ENCODE data around the gene ABAT. TPM values are rescaled to one million over a fixed set of nuclear protein-coding genes. Genes with fewer than 3 reads are reported as not detected.

Gene ABAT
- total RNA-seq, 1 experiment from 2014 or later = 7.3 TPM

DNA sequence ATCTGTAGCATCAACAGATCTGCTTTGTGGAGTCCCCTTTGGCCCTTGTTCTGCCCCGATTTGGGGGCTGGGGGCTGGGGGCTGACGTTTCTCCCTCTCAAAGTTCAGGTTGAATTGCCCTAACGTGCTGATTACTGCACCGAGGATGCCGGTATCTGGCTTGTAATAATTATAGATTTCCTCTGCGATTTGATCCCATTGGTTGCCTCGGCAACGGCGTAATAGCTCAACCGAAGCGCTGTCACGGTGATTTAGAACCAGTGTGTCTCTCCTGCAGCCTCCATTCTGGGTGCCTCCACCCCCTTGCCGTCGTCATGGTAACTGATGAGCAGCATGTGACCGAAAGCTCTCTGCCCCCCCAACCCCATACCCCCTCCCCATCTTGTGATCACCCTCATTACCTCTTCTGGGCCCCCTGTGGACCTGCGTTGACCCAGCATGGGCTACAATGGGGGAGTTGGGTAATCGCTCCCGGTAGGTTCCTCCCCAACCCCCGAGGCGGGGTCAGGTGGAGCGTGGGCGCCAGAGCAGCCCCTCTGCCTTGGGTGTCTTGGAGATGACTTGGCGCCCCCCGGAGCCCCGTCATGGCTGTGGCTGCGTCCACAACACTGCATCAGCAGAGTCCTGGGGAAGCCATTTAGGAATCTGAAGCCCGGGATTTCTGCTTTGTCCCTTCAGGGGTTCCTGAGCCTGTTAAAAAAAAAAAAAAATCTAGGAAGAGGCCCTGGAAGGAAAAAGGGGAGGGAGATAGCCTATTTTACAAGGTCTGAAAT, 38.4 kb downstream of the ABAT start:
- Histone ChIP-seq H2AFZ (ENCODE audit: low read length) (no peak overlapping the region), H3K27ac (ENCODE audit: insufficient read length, low read depth, low read length) (no peak overlapping the region)
- no peak overlapping the region; a peak in 1 of 7 replicates for H3K27ac Mint-ChIP-seq

More for the DNA sequence above, 38.4 kb downstream of the ABAT start:
- peak overlapping the region; percentile 89 for H3K14ac ChIP-seq (ENCODE audit: insufficient read depth, low read length)
- no peak overlapping the region for H2BK15ac ChIP-seq (ENCODE audit: low read depth, low read length)
- Mint-ChIP-seq H3K4me3 (peak overlapping the region; percentile 31 to 77; a peak in 4 of 5 replicates), H3K27me3 (ENCODE audit: low read depth) (peaks cover 6% of the 10 kb centered on the region), H3K36me3 (ENCODE audit: insufficient read depth in 1 of 3, low read depth in 3 of 3) (no peaks in the 10 kb centered on the region; a peak in 1 of 7 replicates), H3K9me3 (no peaks in the 10 kb centered on the region; a peak in 1 of 5 replicates), H3K4me1 (peaks cover 17 to 26% of the 10 kb centered on the region in 2 experiments)
- no peaks in the 10 kb centered on the region for H3K27me3 ChIP-seq (ENCODE audit: insufficient read depth, low read length)
- no peak overlapping the region for H2BK5ac ChIP-seq (ENCODE audit: insufficient read length, low read length)
- no peak overlapping the region for H2BK120ac ChIP-seq (ENCODE audit: low read depth, low read length, poor library complexity, severe bottlenecking)
- H3K79me2 ChIP-seq (ENCODE audit: insufficient read depth, low read length) = no peaks in the 10 kb centered on the region
- no CpG with 5 or more reads among the region's 27 CpGs for WGBS (ENCODE audit: extremely low coverage, insufficient read length, low lambda C conversion rate)
- H3K9me3 ChIP-seq (ENCODE audit: control insufficient read depth, low read depth, low read length) = no peaks in the 10 kb centered on the region
- H4K20me1 ChIP-seq (ENCODE audit: control insufficient read depth, insufficient read depth, insufficient read length) = no peaks in the 10 kb centered on the region
- H3T11ph ChIP-seq (ENCODE audit: low read length) = no peak overlapping the region
- no peak overlapping the region for H3K18ac ChIP-seq (ENCODE audit: insufficient read length, low read depth, low read length)
- DNase-seq = peak; percentile 63
- no peak overlapping the region for H2AK5ac ChIP-seq (ENCODE audit: insufficient read length, low read length)
- H4K91ac ChIP-seq (ENCODE audit: insufficient read length, low read depth, low read length) = no peak overlapping the region
- no peak overlapping the region for H3K23ac ChIP-seq (ENCODE audit: insufficient read length, low read depth, low read length)
- peak overlapping the region; percentile 10 for H3K4me2 ChIP-seq (ENCODE audit: insufficient read depth, insufficient read length, low read length)
- no peaks in the 10 kb centered on the region for H3K79me1 ChIP-seq (ENCODE audit: insufficient read depth, low read depth, low read length, poor library complexity, severe bottlenecking)
- H3K4me1 ChIP-seq (ENCODE audit: insufficient read depth, low read length) = no peaks in the 10 kb centered on the region
- peak; percentile 26; the same call in 2 of the 3 replicates for TF ChIP-seq CTCF (conservative IDR thresholded peaks at IDR 0.05)
- no peak overlapping the region for H4K5ac ChIP-seq (ENCODE audit: insufficient read length, low read depth, low read length)
- no peak overlapping the region for H3K9ac ChIP-seq (ENCODE audit: extremely low read depth, insufficient read length, low read length)
- H2BK20ac ChIP-seq (ENCODE audit: low read depth, low read length, poor library complexity, severe bottlenecking) = no peak overlapping the region
- no peak overlapping the region for H2BK12ac ChIP-seq (ENCODE audit: insufficient read length, low read depth, low read length)
- no peak overlapping the region for H3K4ac ChIP-seq (ENCODE audit: low read depth, low read length)
- H3K23me2 ChIP-seq (ENCODE audit: insufficient read length, low read depth, low read length, poor library complexity, severe bottlenecking) = no peaks in the 10 kb centered on the region
- H4K8ac ChIP-seq (replicated peaks; ENCODE audit: insufficient read length, low read depth, low read length) = no peak overlapping the region
- H3K56ac ChIP-seq (ENCODE audit: insufficient read length, low read depth, low read length) = no peak overlapping the region
